Stimulated activated CD8-positive, alpha-beta memory T cell treated with anti-CD3 and anti-CD28 coated beads, Interleukin-7, amount 100 ng/mL, for 48 hours (primary cell): ENCODE data around the gene TSPAN33.

Source experiments
- DNase-seq, 2 donors: peaks; one replicate each; pipeline ENCODE4 v3.0.0-alpha.2; 2020; ENCODE audit warnings: low read depth in 1 of 2; ENCODE audit errors: extremely low read depth in 1 of 2

TSPAN33 gene

GRCh38 chr7:129134356-129134987, 10.0 kb upstream of the TSPAN33 start:
- no peak for DNase-seq

- no peak for DNase-seq
Observed at GRCh38 chr7:129136887-129137642, 7.4 kb upstream of the TSPAN33 start.

GRCh38 chr7:129143724-129144094, 798 bp upstream of the TSPAN33 start:
- DNase-seq = no peak

GRCh38 chr7:129144834-129145668, 544 bp downstream of the TSPAN33 start:
- no peak for DNase-seq

- no peak for DNase-seq
Observed at GRCh38 chr7:129146237-129146979, 1.9 kb downstream of the TSPAN33 start.

GRCh38 chr7:129147731-129148130, 3.2 kb downstream of the TSPAN33 start:
- DNase-seq = no peak

- DNase-seq = no peak
Observed at GRCh38 chr7:129149511-129149910, 5.0 kb downstream of the TSPAN33 start.

- DNase-seq = no peak
Observed at GRCh38 chr7:129150199-129150996, 5.9 kb downstream of the TSPAN33 start.

GRCh38 chr7:129157651-129158050, 13.1 kb downstream of the TSPAN33 start:
- no peak for DNase-seq

- no peak for DNase-seq
Observed at GRCh38 chr7:129159539-129159938, 15.0 kb downstream of the TSPAN33 start.

GRCh38 chr7:129160161-129160905, 15.8 kb downstream of the TSPAN33 start:
- DNase-seq = no peak

- DNase-seq = no peak
Observed at GRCh38 chr7:129161524-129162225, 17.2 kb downstream of the TSPAN33 start.

GRCh38 chr7:129162732-129163131, 18.2 kb downstream of the TSPAN33 start:
- DNase-seq = no peak

GRCh38 chr7:129163875-129164544, 19.5 kb downstream of the TSPAN33 start:
- DNase-seq = no peak

- no peak for DNase-seq
Observed at GRCh38 chr7:129166745-129167144, 22.2 kb downstream of the TSPAN33 start.

- DNase-seq = no peak
Observed at GRCh38 chr7:129167817-129168216, 23.3 kb downstream of the TSPAN33 start.

GRCh38 chr7:129168231-129169021, 23.9 kb downstream of the TSPAN33 start:
- DNase-seq = no peak
